ENCODE data around the gene KDM5A.
"Not testable (repeated sequence)": the region's sequence is repeated elsewhere in the genome, so short reads cannot be mapped to it uniquely, and the experiment has no call there.

KDM5A gene

GRCh38 chr12:236445-236844 lies 152.7 kb downstream of the KDM5A start:
- no peak for DNase-seq

- not testable (repeated sequence) for DNase-seq
These were observed 153.2 kb downstream of the KDM5A start for GRCh38 chr12:235967-236366.

GRCh38 chr12:234891-235415 lies 154.2 kb downstream of the KDM5A start:
- DNase-seq: no peak

- no peak for DNase-seq
These were observed 155.1 kb downstream of the KDM5A start for GRCh38 chr12:234019-234418.

GRCh38 chr12:233615-233968 lies 155.5 kb downstream of the KDM5A start:
- DNase-seq: no peak

GRCh38 chr12:232731-233614 lies 156.1 kb downstream of the KDM5A start:
- DNase-seq: no peak

GRCh38 chr12:230925-231671 lies 158.0 kb downstream of the KDM5A start:
- DNase-seq: no peak
